Ovary (tissue), 9 donors: ENCODE data around the gene SARM1. TPM values are rescaled to one million over a fixed set of nuclear protein-coding genes. Genes with fewer than 3 reads are reported as not detected.
A peak's percentile ranks its signal among the peaks of the same experiment; 100 is the strongest.
"Not testable (repeated sequence)": the region's sequence is repeated elsewhere in the genome, so short reads cannot be mapped to it uniquely, and the experiment has no call there.

ENCODE experiments used
- DNase-seq, 5 donors: peaks; one replicate each; pipeline ENCODE4 v3.0.0-alpha.2; 2019 to 2020
- H3K27ac ChIP-seq, 2 donors: fragments of 200-600 bp; one replicate each; pipeline versions ENCODE4 v1.5.1 to v1.8.0; 2019 to 2022
- H3K27me3 ChIP-seq: fragments of 200-600 bp; one replicate; pipeline ENCODE4 v1.8.0; 2022
- H3K36me3 ChIP-seq: fragments of 200-600 bp; sonication (generic); one replicate; pipeline ENCODE4 v1.5.1; 2019
- H3K4me1 ChIP-seq: one replicate; pipeline ENCODE4 v1.8.1; 2013; ENCODE audit warnings: mild to moderate bottlenecking, moderate library complexity; ENCODE audit not compliant: insufficient read depth
- H3K4me3 ChIP-seq: fragments of 200-600 bp; sonication (generic); one replicate; pipeline ENCODE4 v1.5.1; 2017
- H3K9me3 ChIP-seq, 2 donors: fragments of 200-600 bp in 1 of 2; sonication (generic) in 1 of 2; one replicate each; pipeline versions ENCODE4 v1.5.1 to v1.8.1; 2013 to 2019; ENCODE audit warnings: mild to moderate bottlenecking in 1 of 2, moderate library complexity in 1 of 2
- EP300 ChIP-seq: sonication (generic); formaldehyde crosslinking; IDR thresholded peaks from one replicate; pipeline ENCODE4 v1.6.1; 2017; ENCODE audit warnings: antibody characterized with exemption
- POLR2A ChIP-seq: fragments of 450-650 bp; IDR thresholded peaks from one replicate; pipeline ENCODE4 v1.6.1; 2017; ENCODE audit warnings: antibody characterized with exemption, mild to moderate bottlenecking, moderate library complexity
- WGBS, 3 donors: extraction: QIAGEN DNeasy Blood & Tissue Kit in 1 of 3; methylation state at CpG; one replicate each; pipeline versions ENCODE4 v1.1.5 to v1.1.7; 2013 to 2017; 5-methylcytosine and 5-hydroxymethylcytosine counted together
- intact Hi-C, 4 donors: fragments of 100-400 bp; cut with DNase I; formaldehyde crosslinking; loops; one replicate each; pipeline versions ENCODE4 v1.11.0 to v1.15.1; 2022 to 2023
- polyA plus RNA-seq, 2 donors: library from polyadenylated mRNA; stranded (reverse); fragments of 200-250 nt in 1 of 2; fragments of 350-450 nt in 1 of 2; fragmentation: Illumina TruSeq in 1 of 2; extraction: RNeasy Lipid Tissue Mini Kit (QIAGEN cat#74804) in 1 of 2; gene quantifications; one replicate each; pipeline ENCODE4 v1.2.3, GENCODE V29; 2013 to 2014
- total RNA-seq, 7 donors: library from RNA; depleted of rRNA in 2 of 7; stranded (reverse); fragments of >200 nt in 2 of 7; fragmentation: NEBNext Ultra II Directional in 3 of 7; extraction: Animal tissue kit (Norgen Biotek cat#: 25700) in 3 of 7; gene quantifications; one replicate each; pipeline versions ENCODE4 v1.1.0 to v1.2.4, GENCODE V29; 2016 to 2023
- TF ChIP-seq, protein P1 (sequence below), 3 donors: fragments of 450-650 bp in 2 of 3; fragments of 200-600 bp in 1 of 3; IDR thresholded peaks; one replicate each; pipeline versions ENCODE4 v1.5.1 to v1.8.0; 2016 to 2022; ENCODE audit warnings: antibody characterized with exemption in 3 of 3, mild to moderate bottlenecking in 1 of 3
- donor health status: DM: no; HTN: no; CAD: no; lungs with moderate emphysema.
- donor health status: DM: no; HTN: no; CAD: no.
- donor health status: Bipolar disorder and iron deficiency.
- donor health status: DM: yes; HTN: yes; CAD: no.
- donor health status: DM: no; HTN: no; CAD: no.
- donor health status: DM: yes; HTN: yes; CAD: no.

SARM1 gene
- total and polyA plus RNA-seq, 9 donors: 7.4 to 21.5 (median 14.1) TPM

DNA sequence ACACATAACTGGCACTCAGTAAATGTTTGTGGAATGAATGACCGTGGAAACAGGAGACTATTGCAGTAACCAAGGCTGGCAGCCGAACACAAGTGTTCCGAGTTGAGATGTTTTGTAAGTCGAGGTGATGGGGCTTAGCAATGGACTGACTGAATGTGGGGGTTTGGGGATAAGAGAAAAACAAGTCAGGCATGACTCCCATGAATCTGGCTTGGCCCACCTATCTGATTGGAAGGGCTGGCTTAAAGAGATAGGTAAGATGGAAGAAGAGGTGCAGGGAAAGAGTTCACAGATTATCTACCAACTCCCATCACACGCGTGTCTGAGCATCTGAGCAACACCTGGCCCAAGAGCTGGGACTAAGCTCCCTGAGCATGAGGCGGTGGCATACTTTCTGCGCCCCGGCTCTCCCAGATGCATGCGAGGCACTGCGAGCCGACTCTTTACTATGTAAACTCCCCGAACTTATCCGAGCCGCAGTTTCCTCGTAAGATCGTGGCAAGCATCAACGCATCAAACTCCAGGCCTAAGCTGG is 36.8 kb upstream of the SARM1 start:
- intact Hi-C loops: loop anchor here in 2 of 4 donors (5.0 kb wide), 1 partner anchor 618 kb away; the partner anchor contains the start of gene PHF12 (in 2 of the 2)
- peak overlapping the region; percentile 94 for H3K4me3 ChIP-seq
- H3K4me1 ChIP-seq: peaks cover 5% of the 10 kb centered on the region
- no peaks in the 10 kb centered on the region for H3K36me3 ChIP-seq
- no peak for DNase-seq
- WGBS, 3 donors: 3 to 5% (median 4%) methylated on average over 18 of the region's 18 CpGs
- peak overlapping the region in 1 of 2 donors; percentile 73 for H3K27ac ChIP-seq
- no peaks in the 10 kb centered on the region for H3K27me3 ChIP-seq
- H3K9me3 ChIP-seq: no peaks in the 10 kb centered on the region
- TF ChIP-seq EP300: no peak

DNA sequence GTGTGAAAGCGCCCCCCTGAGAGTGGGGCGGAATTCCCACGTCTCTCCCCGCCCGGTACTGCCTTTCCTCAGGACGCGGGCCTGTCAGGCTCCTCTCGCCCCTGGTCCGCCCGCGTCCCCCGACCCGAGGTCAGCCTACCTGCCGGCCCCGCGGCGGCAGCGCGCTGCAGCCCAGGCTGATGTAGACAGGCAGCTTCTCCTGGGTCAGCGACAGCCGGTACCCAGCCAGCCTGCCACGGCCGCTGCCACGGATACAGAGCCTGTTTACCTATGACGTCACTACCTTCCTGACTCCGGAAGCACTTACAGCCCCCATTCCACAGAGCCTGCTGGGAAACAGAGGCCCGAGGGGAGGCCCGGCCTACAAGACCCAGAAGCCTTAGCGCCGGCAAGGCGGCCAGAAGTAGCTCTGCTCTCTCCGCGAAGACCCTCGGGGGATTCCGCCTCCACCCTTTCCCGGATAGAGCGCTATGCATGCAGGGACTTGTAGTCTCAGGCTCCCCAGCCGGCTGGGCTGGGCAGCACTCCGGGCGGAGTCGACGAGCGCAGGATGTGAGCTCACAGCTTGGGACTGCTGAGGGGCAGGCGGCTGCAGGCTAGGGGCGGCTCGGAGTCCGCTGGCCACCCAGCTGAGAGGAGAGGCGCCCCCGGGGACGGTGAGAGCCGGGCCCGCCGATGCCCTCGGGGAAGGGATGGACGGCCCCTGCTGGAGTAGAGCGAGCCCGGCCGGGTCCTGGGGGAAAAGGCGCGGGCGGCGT is 36.1 kb upstream of the SARM1 start, which contains the start of the genes IFT20 and TNFAIP1:
TSS of gene IFT20 (minus strand) at position 272 of the 758 bp plus-strand sequence. CDS start 3,487 bp downstream, outside the sequence.
TSS of gene TNFAIP1 (plus strand) at position 561 of the 758 bp plus-strand sequence. CDS start 3,761 bp downstream, outside the sequence.
- H3K4me1 ChIP-seq: peaks cover 5% of the 10 kb centered on the region

DNA sequence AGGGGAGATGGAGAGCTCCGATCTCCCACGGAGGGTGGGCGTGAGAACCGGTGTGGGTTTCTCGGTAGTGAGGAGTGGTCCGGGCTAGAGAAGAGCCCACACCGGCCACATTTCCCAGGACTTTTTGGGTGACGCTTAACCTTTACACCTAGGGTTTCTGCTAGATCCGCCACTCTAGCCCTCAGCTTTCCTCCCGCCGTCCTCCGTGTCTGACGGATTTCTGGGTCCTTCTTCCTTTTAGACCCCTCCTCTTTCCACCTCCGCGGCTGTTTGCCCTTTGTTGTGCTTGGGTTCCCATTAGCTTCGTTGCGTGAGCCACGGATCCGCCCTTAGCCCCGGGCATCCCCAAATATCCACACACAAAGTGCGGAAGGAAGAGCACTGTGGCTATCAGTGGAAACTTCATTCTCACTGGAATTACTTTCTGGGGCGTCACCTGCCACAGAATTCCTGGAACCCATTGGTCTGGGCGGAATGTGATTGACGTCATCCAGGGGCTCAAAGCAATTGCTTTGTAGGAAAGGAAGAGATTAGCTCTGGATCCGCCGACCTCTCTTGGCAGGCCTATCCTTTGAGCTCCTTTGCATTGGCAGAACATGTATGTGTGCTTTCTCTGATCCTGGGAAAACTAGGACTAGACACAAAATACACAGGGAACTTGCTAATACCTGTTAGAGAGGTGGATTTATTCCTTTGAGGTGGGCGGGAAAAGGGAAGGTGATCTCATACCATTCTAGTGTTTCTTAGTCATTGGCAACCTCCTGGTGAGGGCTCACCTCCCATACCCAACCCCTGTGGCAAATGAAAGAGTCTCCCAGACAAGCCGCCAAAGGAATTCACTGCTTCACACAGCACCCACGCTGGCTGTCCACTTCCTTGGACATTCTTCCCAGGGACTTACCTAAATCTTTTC is 35.3 kb upstream of the SARM1 start:
- intact Hi-C loops: loop anchor here in 2 of 4 donors (5.0 kb wide), 1 partner anchor 616 kb away; the partner anchor contains the start of gene PHF12 (in 2 of the 2)
- peaks cover 5% of the 10 kb centered on the region for H3K4me1 ChIP-seq
- H3K27ac ChIP-seq: peak overlapping the region; percentile 71 to 83
- peak; percentile 51 to 72 (median 62) for DNase-seq
- peak overlapping the region; percentile 90 for H3K4me3 ChIP-seq
- H3K9me3 ChIP-seq: no peaks in the 10 kb centered on the region
- H3K36me3 ChIP-seq: no peaks in the 10 kb centered on the region
- H3K27me3 ChIP-seq: no peaks in the 10 kb centered on the region
- peak; percentile 26 for TF ChIP-seq EP300
- TF ChIP-seq, protein P1, sequence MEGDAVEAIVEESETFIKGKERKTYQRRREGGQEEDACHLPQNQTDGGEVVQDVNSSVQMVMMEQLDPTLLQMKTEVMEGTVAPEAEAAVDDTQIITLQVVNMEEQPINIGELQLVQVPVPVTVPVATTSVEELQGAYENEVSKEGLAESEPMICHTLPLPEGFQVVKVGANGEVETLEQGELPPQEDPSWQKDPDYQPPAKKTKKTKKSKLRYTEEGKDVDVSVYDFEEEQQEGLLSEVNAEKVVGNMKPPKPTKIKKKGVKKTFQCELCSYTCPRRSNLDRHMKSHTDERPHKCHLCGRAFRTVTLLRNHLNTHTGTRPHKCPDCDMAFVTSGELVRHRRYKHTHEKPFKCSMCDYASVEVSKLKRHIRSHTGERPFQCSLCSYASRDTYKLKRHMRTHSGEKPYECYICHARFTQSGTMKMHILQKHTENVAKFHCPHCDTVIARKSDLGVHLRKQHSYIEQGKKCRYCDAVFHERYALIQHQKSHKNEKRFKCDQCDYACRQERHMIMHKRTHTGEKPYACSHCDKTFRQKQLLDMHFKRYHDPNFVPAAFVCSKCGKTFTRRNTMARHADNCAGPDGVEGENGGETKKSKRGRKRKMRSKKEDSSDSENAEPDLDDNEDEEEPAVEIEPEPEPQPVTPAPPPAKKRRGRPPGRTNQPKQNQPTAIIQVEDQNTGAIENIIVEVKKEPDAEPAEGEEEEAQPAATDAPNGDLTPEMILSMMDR (IDR thresholded peaks at IDR 0.05): no peak
- 5 to 6% (median 6%) methylated on average over 29 of the region's 29 CpGs for WGBS, 3 donors

More for the DNA sequence above, 36.1 kb upstream of the SARM1 start, which contains the start of the genes IFT20 and TNFAIP1:
- TF ChIP-seq EP300 (peak; percentile 89), POLR2A (peak; percentile 86)
- TF ChIP-seq, protein P1 (IDR thresholded peaks at IDR 0.05): peak in 2 of 3 donors; percentile 5 to 17
- Histone ChIP-seq H3K4me3 (peak within 1 kb of the TSS; percentile 94), H3K9me3 (no peaks in the 10 kb centered on the region), H3K27me3 (no peaks in the 10 kb centered on the region), H3K27ac (peak within 1 kb of the TSS; percentile 71 to 83), H3K36me3 (no peaks in the 10 kb centered on the region)
- DNase-seq: peak; percentile 98 to 99 (median 98)
- intact Hi-C loops: loop anchor here in 2 of 4 donors (5.0 kb wide), 1 partner anchor 617 kb away; the partner anchor contains the start of gene PHF12 (in 2 of the 2)
- 0 to 1% (median 1%) methylated on average over 51 to 62 of the region's 62 CpGs for WGBS, 3 donors

DNA sequence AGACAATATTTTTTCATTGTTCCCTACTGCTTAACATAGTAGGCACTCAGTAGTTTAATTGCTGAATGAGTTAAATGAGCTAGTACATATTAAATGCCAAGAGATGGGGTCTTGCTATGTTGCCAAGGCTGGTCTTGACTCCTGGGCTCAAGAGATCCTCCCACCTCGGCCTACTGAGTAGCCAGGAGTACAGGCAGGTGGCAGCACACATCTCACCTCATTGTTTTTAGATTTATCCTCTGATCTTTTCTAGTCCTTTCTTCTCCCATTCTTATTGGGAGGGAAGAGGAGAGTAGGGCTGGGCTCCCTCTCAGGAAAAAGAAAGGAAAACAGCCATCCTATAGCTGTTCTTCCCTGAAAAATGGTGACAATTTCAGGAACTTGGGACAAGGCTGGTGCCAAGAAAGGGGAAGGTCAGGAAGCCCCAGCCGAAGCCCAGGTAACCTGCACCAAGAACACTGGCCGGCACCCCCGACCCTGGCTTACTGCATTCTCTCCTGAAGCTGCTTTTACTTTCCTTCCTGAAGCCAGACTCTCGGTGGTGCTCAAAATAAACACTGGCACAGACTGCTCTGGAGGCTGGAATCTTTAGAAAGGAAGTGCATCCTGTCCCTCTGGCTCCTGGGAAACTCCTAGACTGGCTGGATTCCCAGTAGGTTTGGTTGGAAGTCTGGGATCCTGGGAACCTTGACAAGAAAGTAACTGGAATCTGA is 33.3 kb upstream of the SARM1 start:
- no peak for DNase-seq
- Histone ChIP-seq H3K4me1 (peaks cover 5% of the 10 kb centered on the region), H3K9me3 (no peaks in the 10 kb centered on the region), H3K27me3 (no peaks in the 10 kb centered on the region), H3K36me3 (no peaks in the 10 kb centered on the region), H3K4me3 (no peak overlapping the region), H3K27ac (no peak overlapping the region)
- WGBS, 3 donors: 35 to 54% (median 36%) methylated on average over 5 of the region's 5 CpGs
- no peak for TF ChIP-seq EP300
- no peak for TF ChIP-seq POLR2A
- TF ChIP-seq, protein P1 (IDR thresholded peaks at IDR 0.05): no peak
- intact Hi-C loops: loop anchor here in 2 of 4 donors (5.0 kb wide), 1 partner anchor 614 kb away; the partner anchor contains the start of gene PHF12 (in 2 of the 2)

DNA sequence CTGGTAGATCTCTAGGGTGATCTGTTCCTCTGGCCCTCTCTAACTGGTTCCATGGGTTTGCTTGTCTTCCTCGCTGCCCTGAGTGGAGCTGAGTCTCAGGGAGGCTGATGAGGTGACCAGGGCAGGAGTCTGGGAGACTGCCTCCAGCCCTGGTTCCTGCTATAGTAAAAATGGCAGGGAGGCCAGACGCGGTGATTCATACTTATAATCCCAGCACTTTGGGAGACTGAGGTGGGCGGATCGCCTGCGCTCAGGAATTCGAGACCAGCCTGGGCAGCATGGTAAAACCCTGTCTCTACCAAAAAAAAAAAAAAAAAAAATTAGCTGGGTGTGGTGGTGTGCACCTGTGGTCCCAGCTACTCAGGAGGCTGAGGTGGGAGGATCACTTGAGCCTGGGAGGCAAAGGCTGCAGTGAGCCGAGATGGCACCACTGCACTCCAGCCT is 32.7 kb upstream of the SARM1 start:
- H3K27me3 ChIP-seq, H3K27ac ChIP-seq, H3K36me3 ChIP-seq, H3K4me3 ChIP-seq, H3K4me1 ChIP-seq, H3K9me3 ChIP-seq, DNase-seq: not testable (repeated sequence)
- WGBS, 3 donors: 79 to 93% (median 87%) methylated on average over 8 of the region's 8 CpGs
- intact Hi-C loops: loop anchor here in 2 of 4 donors (5.0 kb wide), 1 partner anchor 614 kb away; the partner anchor contains the start of gene PHF12 (in 2 of the 2)
